IMR-90 (cell line): Measurements from ENCODE around the gene MTLN. TPM values are rescaled to one million over a fixed set of nuclear protein-coding genes. Genes with fewer than 3 reads are reported as not detected.

Experiments used
- ATAC-seq: fragments of 200-7000 bp; cut with Tn5 transposase; 2 replicates; pipeline ENCODE4 v1.9.1; 2020; ENCODE audit warnings: low read depth, mild to moderate bottlenecking, moderate library complexity
- BruUV-seq: library from RNA; stranded (reverse); fragments of 400-500 nt; replicated peaks from 2 replicates; lab custom pipeline; 2021; lab: Mats Ljungman, UMichigan
- CTCF ChIA-PET: fragments of 300-600 bp; formaldehyde crosslinking; extraction: SDS; loops from one replicate; lab custom pipeline; 2021; ENCODE audit warnings: antibody characterized with exemption; lab: Yijun Ruan, JAX
- POLR2A ChIA-PET: fragments of 300-600 bp; sonication (Branson Sonifier 250); formaldehyde crosslinking; loops from one replicate; lab custom pipeline; 2022; ENCODE audit warnings: antibody characterized with exemption; ENCODE audit not compliant: unreplicated experiment; lab: Charles Lee
- DNase-seq: peaks from one replicate; pipeline ENCODE4 v3.0.0; 2013
- H2AFZ ChIP-seq: replicated peaks from 2 replicates; pipeline ENCODE3; 2013; ENCODE audit warnings: low read length, mild to moderate bottlenecking; ENCODE audit not compliant: poor library complexity
- H2AK5ac ChIP-seq: 2 replicates; pipeline ENCODE4 v1.6.1; 2013; ENCODE audit warnings: low read depth, low read length, inconsistent platforms
- H2AK9ac ChIP-seq: replicated peaks from 2 replicates; pipeline ENCODE3; 2013; ENCODE audit warnings: mild to moderate bottlenecking, low read depth, low read length, moderate library complexity; ENCODE audit not compliant: poor library complexity
- H2BK120ac ChIP-seq: 2 replicates; pipeline ENCODE4 v1.6.1; 2013; ENCODE audit warnings: low read depth, low read length, inconsistent platforms
- H2BK15ac ChIP-seq: 3 replicates; pipeline ENCODE4 v1.6.1; 2013; ENCODE audit warnings: low read depth, low read length, inconsistent platforms
- H2BK20ac ChIP-seq: 2 replicates; pipeline ENCODE4 v1.6.1; 2013; ENCODE audit warnings: low read depth, mild to moderate bottlenecking, inconsistent platforms, low read length, moderate library complexity
- H2BK5ac ChIP-seq: 2 replicates; pipeline ENCODE4 v1.6.1; 2013; ENCODE audit warnings: mild to moderate bottlenecking, low read depth, low read length, inconsistent platforms; ENCODE audit not compliant: poor library complexity, severe bottlenecking
- H3K14ac ChIP-seq: replicated peaks from 2 replicates; pipeline ENCODE4 v1.6.1; 2013; ENCODE audit warnings: low read depth, low read length, inconsistent platforms
- H3K18ac ChIP-seq: 2 replicates; pipeline ENCODE4 v1.6.1; 2013; ENCODE audit warnings: low read depth, low read length, control low read depth
- H3K23ac ChIP-seq: 2 replicates; pipeline ENCODE4 v1.6.1; 2013; ENCODE audit warnings: low read depth, low read length, inconsistent platforms
- H3K27ac ChIP-seq: 2 replicates; pipeline ENCODE4 v1.5.1; 2013; ENCODE audit warnings: mild to moderate bottlenecking, control low read depth, low read length; ENCODE audit not compliant: insufficient read depth
- H3K27me3 ChIP-seq: 2 replicates; pipeline ENCODE4 v1.6.1; 2013; ENCODE audit warnings: low read length; ENCODE audit not compliant: control insufficient read depth, insufficient read depth
- H3K36me3 ChIP-seq: 2 replicates; pipeline ENCODE4 v1.6.1; 2013; ENCODE audit warnings: low read length, mixed read lengths; ENCODE audit not compliant: control insufficient read depth, insufficient read depth
- H3K4ac ChIP-seq: 2 replicates; pipeline ENCODE4 v1.6.1; 2013; ENCODE audit warnings: low read depth, low read length, inconsistent platforms
- H3K4me1 ChIP-seq: 2 replicates; pipeline ENCODE4 v1.6.1; 2013; ENCODE audit warnings: low read length, mixed read lengths; ENCODE audit not compliant: control insufficient read depth, insufficient read depth
- H3K4me2 ChIP-seq: 2 replicates; pipeline ENCODE4 v1.6.1; 2013; ENCODE audit warnings: low read depth, mild to moderate bottlenecking, control low read depth, low read length, moderate library complexity
- H3K4me3 ChIP-seq: 2 replicates; pipeline ENCODE4 v1.5.1; 2013; ENCODE audit warnings: low read depth, mild to moderate bottlenecking, control low read depth, low read length, moderate library complexity; ENCODE audit not compliant: insufficient read depth
- H3K56ac ChIP-seq: 2 replicates; pipeline ENCODE4 v1.6.1; 2013; ENCODE audit warnings: low read length, inconsistent platforms; ENCODE audit not compliant: insufficient read depth; ENCODE audit errors: extremely low read depth
- H3K79me1 ChIP-seq, 2 experiments: 2 replicates each; pipeline ENCODE4 v1.6.1; 2013; ENCODE audit warnings: low read length in 2 of 2, inconsistent platforms in 1 of 2, low read depth in 1 of 2
- H3K9ac ChIP-seq: 2 replicates; pipeline ENCODE4 v1.6.1; 2013; ENCODE audit warnings: low read depth, low read length, control low read depth
- H3K9me1 ChIP-seq: 2 replicates; pipeline ENCODE4 v1.6.1; 2013; ENCODE audit warnings: low read length, inconsistent platforms; ENCODE audit not compliant: insufficient read depth
- H3K9me3 ChIP-seq: 2 replicates; pipeline ENCODE4 v1.6.1; 2013; ENCODE audit warnings: low read length; ENCODE audit not compliant: control insufficient read depth, insufficient read depth
- H4K20me1 ChIP-seq: 2 replicates; pipeline ENCODE4 v1.6.1; 2013; ENCODE audit warnings: low read length, inconsistent platforms; ENCODE audit not compliant: insufficient read depth
- H4K5ac ChIP-seq: 2 replicates; pipeline ENCODE4 v1.6.1; 2013; ENCODE audit warnings: mild to moderate bottlenecking, low read depth, low read length, control low read depth
- H4K8ac ChIP-seq, 2 experiments: 2 replicates each; pipeline ENCODE4 v1.6.1; 2013; ENCODE audit warnings: low read depth in 2 of 2, low read length in 2 of 2, control low read depth in 1 of 2, inconsistent platforms in 1 of 2
- H4K91ac ChIP-seq: 2 replicates; pipeline ENCODE4 v1.6.1; 2013; ENCODE audit warnings: low read depth, low read length, inconsistent platforms; ENCODE audit not compliant: insufficient read depth
- BHLHE40 ChIP-seq: fragments of 150-350 bp; IDR thresholded peaks from 2 replicates; pipeline ENCODE4 v1.6.1; 2016; ENCODE audit warnings: mild to moderate bottlenecking, low read depth, low read length
- CEBPB ChIP-seq: IDR thresholded peaks from 2 replicates; pipeline ENCODE4 v1.6.1; 2012; ENCODE audit warnings: low read depth, low read length, improper control_type of control experiment
- CHD1 ChIP-seq: IDR thresholded peaks from 2 replicates; pipeline ENCODE4 v1.6.1; 2012; ENCODE audit warnings: low read depth, low read length, improper control_type of control experiment
- FOS ChIP-seq: fragments of 150-350 bp; IDR thresholded peaks from 2 replicates; pipeline ENCODE4 v1.6.1; 2016; ENCODE audit warnings: low read depth, low read length
- MAFK ChIP-seq: IDR thresholded peaks from 2 replicates; pipeline ENCODE4 v1.6.1; 2012; ENCODE audit warnings: low read depth, low read length, improper control_type of control experiment
- MAZ ChIP-seq: IDR thresholded peaks from 2 replicates; pipeline ENCODE4 v1.6.1; 2012; ENCODE audit warnings: low read depth, mild to moderate bottlenecking, low read length, improper control_type of control experiment, moderate library complexity, borderline replicate concordance
- MXI1 ChIP-seq: IDR thresholded peaks from 2 replicates; pipeline ENCODE4 v1.6.1; 2012; ENCODE audit warnings: low read depth, mild to moderate bottlenecking, low read length, moderate library complexity, borderline replicate concordance
- NFE2L2 ChIP-seq: fragments of 150-350 bp; IDR thresholded peaks from 2 replicates; pipeline ENCODE4 v1.6.1; 2016; ENCODE audit warnings: low read depth, mild to moderate bottlenecking, low read length
- POLR2A ChIP-seq: IDR thresholded peaks from 2 replicates; pipeline ENCODE4 v1.6.1; 2012; ENCODE audit warnings: mild to moderate bottlenecking, low read depth, low read length
- RAD21 ChIP-seq: IDR thresholded peaks from 2 replicates; pipeline ENCODE4 v1.6.1; 2012; ENCODE audit warnings: low read length, improper control_type of control experiment
- RCOR1 ChIP-seq: IDR thresholded peaks from 2 replicates; pipeline ENCODE4 v1.6.1; 2012; ENCODE audit warnings: mild to moderate bottlenecking, low read length, improper control_type of control experiment; ENCODE audit not compliant: insufficient replicate concordance
- RFX5 ChIP-seq: IDR thresholded peaks from 2 replicates; pipeline ENCODE4 v1.8.0; 2012; ENCODE audit warnings: low read depth, mild to moderate bottlenecking, low read length, moderate library complexity
- SMC3 ChIP-seq: fragments of 150-350 bp; IDR thresholded peaks from 2 replicates; pipeline ENCODE4 v1.6.1; 2016; ENCODE audit warnings: low read depth, mild to moderate bottlenecking, antibody characterized with exemption, low read length, moderate library complexity
- WGBS, 2 experiments: methylation state at CpG; one replicate each; pipeline versions ENCODE4 v1.1.5 to v1.1.7; 2013; ENCODE audit warnings: missing lambda C conversion rate in 2 of 2; ENCODE audit not compliant: insufficient read length in 1 of 2; ENCODE audit errors: extremely low coverage in 2 of 2; 5-methylcytosine and 5-hydroxymethylcytosine counted together
- dilution Hi-C: fragments of 300-500 bp; cut with HindIII; formaldehyde crosslinking; loops from one replicate; pipeline ENCODE4 v1.14.3; 2018; ENCODE audit warnings: low sequenced_read_pairs; ENCODE audit not compliant: unreplicated experiment
- in situ Hi-C: fragments of 300-500 bp; cut with MboI; formaldehyde crosslinking; loops from 3 replicates; pipeline ENCODE4 v1.14.3; 2019; ENCODE audit warnings: low sequenced_read_pairs, inconsistent platforms, mixed read lengths
- intact Hi-C: fragments of 100-400 bp; cut with micrococcal nuclease; formaldehyde crosslinking; loops from 2 replicates; pipeline ENCODE4 v1.10.0; 2022
- polyA plus RNA-seq, 3 experiments: library from polyadenylated mRNA; depleted of rRNA; stranded (reverse); fragments of >200 nt; gene quantifications; 2 replicates each; pipeline ENCODE4 v1.2.3, GENCODE V29; 2012; ENCODE audit warnings: low replicate concordance in 1 of 3
- total RNA-seq: library from RNA; depleted of rRNA; stranded (reverse); fragments of >200 nt; gene quantifications from 2 replicates; pipeline ENCODE4 v1.2.3, GENCODE V29; 2012
- TF ChIP-seq, protein P1 (sequence below): conservative IDR thresholded peaks from 2 replicates; pipeline ENCODE4 v1.5.1; 2012; ENCODE audit warnings: mild to moderate bottlenecking, low read depth, low read length, improper control_type of control experiment
- TF ChIP-seq, protein P2 (sequence below): fragments of 150-350 bp; IDR thresholded peaks from 2 replicates; pipeline ENCODE4 v1.6.1; 2017; ENCODE audit warnings: mild to moderate bottlenecking, antibody characterized with exemption, low read length, low read depth
- TF ChIP-seq, protein P3 (sequence below): fragments of 150-350 bp; IDR thresholded peaks from 2 replicates; pipeline ENCODE4 v1.6.1; 2016; ENCODE audit warnings: low read depth, mild to moderate bottlenecking, low read length, moderate library complexity, borderline replicate concordance

MTLN gene
- total and polyA plus RNA-seq, 2 of the 4 experiments (the other 2 are of a cell fraction), result 13.5 to 14.5 TPM

DNA sequence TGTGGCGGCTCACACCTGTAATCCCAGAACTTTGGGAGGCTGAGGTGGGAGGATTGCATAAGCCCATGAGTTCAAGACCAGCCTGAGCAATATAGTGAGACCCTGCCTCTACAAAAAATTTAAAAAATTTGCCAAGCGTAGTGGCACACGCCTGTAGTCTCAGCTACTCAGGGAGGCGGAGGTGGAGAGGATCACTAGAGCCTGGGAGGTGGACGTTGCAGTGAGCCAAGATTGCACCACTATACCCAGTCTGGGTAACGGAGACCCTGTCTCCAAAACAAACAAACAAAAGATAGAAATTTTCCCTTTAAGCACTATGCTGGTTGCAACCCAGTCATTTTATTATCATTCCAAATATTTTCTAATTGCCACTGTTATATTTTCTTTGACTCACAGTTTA is 39.8 kb downstream of the MTLN start:
- no peak overlapping the region for H2BK20ac ChIP-seq
- no peaks in the 10 kb centered on the region for H3K4me1 ChIP-seq
- no peak overlapping the region for H2BK120ac ChIP-seq
- BruUV-seq, result no TSS peak
- no peak overlapping the region for H3K14ac ChIP-seq
- H4K91ac ChIP-seq, result no peak overlapping the region
- H3K23ac ChIP-seq, result no peak overlapping the region
- H3K36me3 ChIP-seq, result no peaks in the 10 kb centered on the region
- H4K8ac ChIP-seq, result no peak overlapping the region
- no peak overlapping the region for H3K27ac ChIP-seq
- H3K4me2 ChIP-seq, result no peak overlapping the region
- no peak overlapping the region for H2BK15ac ChIP-seq
- in situ Hi-C loops (no loop called here), intact Hi-C loops (loop anchor here (2.0 kb wide), 1 partner anchor 20 kb away; no protein-coding TSS in a partner anchor), dilution Hi-C loops (no loop called here)
- H2AFZ ChIP-seq, result no peak overlapping the region
- H3K9me3 ChIP-seq, result no peaks in the 10 kb centered on the region
- H3K4me3 ChIP-seq, result no peak overlapping the region
- no peak overlapping the region for H2BK5ac ChIP-seq
- WGBS, 2 experiments, result no CpG with 5 or more reads among the region's 6 CpGs
- ATAC-seq (no peak), DNase-seq (no peak)
- no peaks in the 10 kb centered on the region for H4K20me1 ChIP-seq
- no peak overlapping the region for H3K56ac ChIP-seq
- no peak overlapping the region for H4K5ac ChIP-seq
- CTCF ChIA-PET, result no interaction called here
- no peak overlapping the region for H2AK5ac ChIP-seq
- H2AK9ac ChIP-seq, result no peak overlapping the region
- H3K9ac ChIP-seq, result no peak overlapping the region
- TF ChIP-seq SMC3, result no peak
- no peak for TF ChIP-seq FOS
- TF ChIP-seq, protein P1, sequence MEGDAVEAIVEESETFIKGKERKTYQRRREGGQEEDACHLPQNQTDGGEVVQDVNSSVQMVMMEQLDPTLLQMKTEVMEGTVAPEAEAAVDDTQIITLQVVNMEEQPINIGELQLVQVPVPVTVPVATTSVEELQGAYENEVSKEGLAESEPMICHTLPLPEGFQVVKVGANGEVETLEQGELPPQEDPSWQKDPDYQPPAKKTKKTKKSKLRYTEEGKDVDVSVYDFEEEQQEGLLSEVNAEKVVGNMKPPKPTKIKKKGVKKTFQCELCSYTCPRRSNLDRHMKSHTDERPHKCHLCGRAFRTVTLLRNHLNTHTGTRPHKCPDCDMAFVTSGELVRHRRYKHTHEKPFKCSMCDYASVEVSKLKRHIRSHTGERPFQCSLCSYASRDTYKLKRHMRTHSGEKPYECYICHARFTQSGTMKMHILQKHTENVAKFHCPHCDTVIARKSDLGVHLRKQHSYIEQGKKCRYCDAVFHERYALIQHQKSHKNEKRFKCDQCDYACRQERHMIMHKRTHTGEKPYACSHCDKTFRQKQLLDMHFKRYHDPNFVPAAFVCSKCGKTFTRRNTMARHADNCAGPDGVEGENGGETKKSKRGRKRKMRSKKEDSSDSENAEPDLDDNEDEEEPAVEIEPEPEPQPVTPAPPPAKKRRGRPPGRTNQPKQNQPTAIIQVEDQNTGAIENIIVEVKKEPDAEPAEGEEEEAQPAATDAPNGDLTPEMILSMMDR, result no peak
- no peak for TF ChIP-seq BHLHE40
- TF ChIP-seq, protein P2, sequence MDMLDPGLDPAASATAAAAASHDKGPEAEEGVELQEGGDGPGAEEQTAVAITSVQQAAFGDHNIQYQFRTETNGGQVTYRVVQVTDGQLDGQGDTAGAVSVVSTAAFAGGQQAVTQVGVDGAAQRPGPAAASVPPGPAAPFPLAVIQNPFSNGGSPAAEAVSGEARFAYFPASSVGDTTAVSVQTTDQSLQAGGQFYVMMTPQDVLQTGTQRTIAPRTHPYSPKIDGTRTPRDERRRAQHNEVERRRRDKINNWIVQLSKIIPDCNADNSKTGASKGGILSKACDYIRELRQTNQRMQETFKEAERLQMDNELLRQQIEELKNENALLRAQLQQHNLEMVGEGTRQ, result no peak
- no peak for TF ChIP-seq MAZ
- TF ChIP-seq RCOR1, result no peak
- TF ChIP-seq MXI1, result no peak
- TF ChIP-seq POLR2A, result no peak
- TF ChIP-seq CEBPB, result no peak
- TF ChIP-seq NFE2L2, result no peak
- no peak for TF ChIP-seq CHD1
- TF ChIP-seq, protein P3, sequence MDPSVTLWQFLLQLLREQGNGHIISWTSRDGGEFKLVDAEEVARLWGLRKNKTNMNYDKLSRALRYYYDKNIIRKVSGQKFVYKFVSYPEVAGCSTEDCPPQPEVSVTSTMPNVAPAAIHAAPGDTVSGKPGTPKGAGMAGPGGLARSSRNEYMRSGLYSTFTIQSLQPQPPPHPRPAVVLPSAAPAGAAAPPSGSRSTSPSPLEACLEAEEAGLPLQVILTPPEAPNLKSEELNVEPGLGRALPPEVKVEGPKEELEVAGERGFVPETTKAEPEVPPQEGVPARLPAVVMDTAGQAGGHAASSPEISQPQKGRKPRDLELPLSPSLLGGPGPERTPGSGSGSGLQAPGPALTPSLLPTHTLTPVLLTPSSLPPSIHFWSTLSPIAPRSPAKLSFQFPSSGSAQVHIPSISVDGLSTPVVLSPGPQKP, result no peak
- TF ChIP-seq RAD21, result no peak
- TF ChIP-seq RFX5, result no peak
- no peak for TF ChIP-seq MAFK
- no peak overlapping the region for H3K4ac ChIP-seq
- no peaks in the 10 kb centered on the region for H3K27me3 ChIP-seq
- POLR2A ChIA-PET, result no interaction called here
- no peaks in the 10 kb centered on the region for H3K79me1 ChIP-seq
- no peaks in the 10 kb centered on the region for H3K9me1 ChIP-seq
- H3K18ac ChIP-seq, result no peak overlapping the region
